HepG2 (cell line): Measurements from ENCODE around the gene AKAP8. TPM values are rescaled to one million over a fixed set of nuclear protein-coding genes. Genes with fewer than 3 reads are reported as not detected.

ENCODE experiments used
- ARNT2 ChIP-seq: sonication (generic); formaldehyde crosslinking; IDR thresholded peaks from 2 replicates; pipeline ENCODE4 v1.8.0; 2022; ENCODE audit warnings: mild to moderate bottlenecking, low read depth, missing genetic modification reagents, moderate library complexity
- ERF ChIP-seq: IDR thresholded peaks from 2 replicates; pipeline ENCODE4 v1.6.1; 2018; ENCODE audit warnings: missing biosample characterization, missing genetic modification reagents
- FOXK2 ChIP-seq: fragments of 450-650 bp; IDR thresholded peaks from 2 replicates; pipeline ENCODE4 v1.6.1; 2016
- GATAD1 ChIP-seq: IDR thresholded peaks from 2 replicates; pipeline ENCODE4 v1.6.1; 2016; ENCODE audit warnings: missing genetic modification reagents, missing compliant biosample characterization
- HNRNPK ChIP-seq: fragments of 200-400 bp; formaldehyde crosslinking; IDR thresholded peaks from 2 replicates; pipeline ENCODE4 v1.6.1; 2018; ENCODE audit warnings: low read length, low read depth, moderate library complexity, mild to moderate bottlenecking; ENCODE audit not compliant: poor library complexity, severe bottlenecking
- HOXA5 ChIP-seq: sonication (generic); formaldehyde crosslinking; IDR thresholded peaks from 2 replicates; pipeline ENCODE4 v1.4.0; 2020; ENCODE audit warnings: missing genetic modification reagents
- IRF1 ChIP-seq: sonication (generic); formaldehyde crosslinking; IDR thresholded peaks from 2 replicates; pipeline ENCODE4 v1.4.0; 2020; ENCODE audit warnings: low read depth, mild to moderate bottlenecking, missing genetic modification reagents
- KLF12 ChIP-seq: sonication (generic); formaldehyde crosslinking; IDR thresholded peaks from 2 replicates; pipeline ENCODE4 v1.4.0; 2020; ENCODE audit warnings: missing genetic modification reagents, borderline replicate concordance
- KMT2A ChIP-seq: sonication (generic); formaldehyde crosslinking; IDR thresholded peaks from 2 replicates; pipeline ENCODE4 v1.4.0; 2020; ENCODE audit warnings: missing genetic modification reagents
- KMT2B ChIP-seq: IDR thresholded peaks from 2 replicates; pipeline ENCODE4 v1.6.1; 2016; ENCODE audit warnings: missing genetic modification reagents, missing compliant biosample characterization
- MYC ChIP-seq: sonication (generic); formaldehyde crosslinking; IDR thresholded peaks from 2 replicates; pipeline ENCODE4 v1.9.0; 2021; ENCODE audit warnings: missing genetic modification reagents, borderline replicate concordance
- NFKB2 ChIP-seq: sonication (generic); formaldehyde crosslinking; IDR thresholded peaks from 2 replicates; pipeline ENCODE4 v1.4.0; 2020; ENCODE audit warnings: missing genetic modification reagents, borderline replicate concordance
- PHF8 ChIP-seq: sonication (generic); formaldehyde crosslinking; IDR thresholded peaks from 2 replicates; pipeline ENCODE4 v1.5.0; 2020; ENCODE audit warnings: missing genetic modification reagents
- POLR2AphosphoS5 ChIP-seq: IDR thresholded peaks from 2 replicates; pipeline ENCODE4 v1.6.1; 2012; ENCODE audit warnings: low read depth, low read length
- RBAK ChIP-seq: sonication (generic); formaldehyde crosslinking; IDR thresholded peaks from 2 replicates; pipeline ENCODE4 v1.5.1; 2020; ENCODE audit warnings: mild to moderate bottlenecking, missing genetic modification reagents
- RBFOX2 ChIP-seq: fragments of 200-400 bp; formaldehyde crosslinking; IDR thresholded peaks from 2 replicates; pipeline ENCODE4 v1.6.1; 2017; ENCODE audit warnings: low read depth, mild to moderate bottlenecking, low read length
- SAP130 ChIP-seq: IDR thresholded peaks from 2 replicates; pipeline ENCODE4 v1.6.1; 2016; ENCODE audit warnings: low read depth
- SP5 ChIP-seq: IDR thresholded peaks from 2 replicates; pipeline ENCODE4 v1.6.1; 2016; ENCODE audit warnings: low read depth, borderline replicate concordance
- SPEN ChIP-seq: sonication (generic); formaldehyde crosslinking; IDR thresholded peaks from 2 replicates; pipeline ENCODE4 v1.5.1; 2020; ENCODE audit warnings: low read depth, mild to moderate bottlenecking, missing genetic modification reagents
- TAF15 ChIP-seq: fragments of 200-400 bp; formaldehyde crosslinking; IDR thresholded peaks from one replicate; pipeline ENCODE4 v1.6.1; 2018; ENCODE audit warnings: mild to moderate bottlenecking, low read depth, low read length; ENCODE audit not compliant: poor library complexity, severe bottlenecking
- THYN1 ChIP-seq: sonication (generic); formaldehyde crosslinking; IDR thresholded peaks from 2 replicates; pipeline ENCODE4 v1.8.1; 2023; ENCODE audit warnings: low read depth, mild to moderate bottlenecking, moderate library complexity, missing genetic modification reagents, borderline replicate concordance
- ZNF460 ChIP-seq: sonication (generic); formaldehyde crosslinking; IDR thresholded peaks from 2 replicates; pipeline ENCODE4 v1.5.1; 2020; ENCODE audit warnings: missing genetic modification reagents, mild to moderate bottlenecking, borderline replicate concordance
- ZNF550 ChIP-seq: sonication (generic); formaldehyde crosslinking; IDR thresholded peaks from 2 replicates; pipeline ENCODE4 v1.4.0; 2020; ENCODE audit warnings: mild to moderate bottlenecking, missing genetic modification reagents, borderline replicate concordance
- ZNF567 ChIP-seq: sonication (generic); formaldehyde crosslinking; IDR thresholded peaks from 2 replicates; pipeline ENCODE4 v1.8.1; 2023; ENCODE audit warnings: mild to moderate bottlenecking, missing genetic modification reagents, borderline replicate concordance
- ZNF790 ChIP-seq: sonication (generic); formaldehyde crosslinking; IDR thresholded peaks from 2 replicates; pipeline ENCODE4 v1.8.0; 2022; ENCODE audit warnings: missing genetic modification reagents, mild to moderate bottlenecking, borderline replicate concordance
- polyA plus RNA-seq, 8 experiments: library from polyadenylated mRNA; depleted of rRNA in 3 of 8; stranded (reverse) in 7 of 8; unstranded in 1 of 8; fragments of >200 nt; fragmentation: Illumina TruSeq in 4 of 8; extraction: Trizol in 4 of 8; gene quantifications; 2 replicates each; pipeline versions ENCODE4 v1.2.1 to v1.2.3, GENCODE V29; 2011 to 2016; ENCODE audit warnings: low read depth in 4 of 8, missing spikeins in 1 of 8, mixed read lengths in 1 of 8; ENCODE audit not compliant: insufficient read depth in 1 of 8
- total RNA-seq, 5 experiments: library from RNA; depleted of rRNA; stranded (reverse); fragments of >200 nt; fragmentation: Illumina TruSeq; extraction: Trizol; gene quantifications; 2 replicates each; pipeline ENCODE4 v1.2.3, GENCODE V29; 2016; ENCODE audit warnings: low read depth in 1 of 5
- TF ChIP-seq, protein P1 (sequence below): sonication (generic); formaldehyde crosslinking; IDR thresholded peaks from 2 replicates; pipeline ENCODE4 v1.4.0; 2020; ENCODE audit warnings: low read depth, mild to moderate bottlenecking, missing genetic modification reagents

AKAP8 gene
- total and polyA plus RNA-seq, 2 of the 13 experiments (the other 11 are each of a cell fraction or from before 2014, with no cell fraction given) = 15.9 to 22.1 TPM

DNA sequence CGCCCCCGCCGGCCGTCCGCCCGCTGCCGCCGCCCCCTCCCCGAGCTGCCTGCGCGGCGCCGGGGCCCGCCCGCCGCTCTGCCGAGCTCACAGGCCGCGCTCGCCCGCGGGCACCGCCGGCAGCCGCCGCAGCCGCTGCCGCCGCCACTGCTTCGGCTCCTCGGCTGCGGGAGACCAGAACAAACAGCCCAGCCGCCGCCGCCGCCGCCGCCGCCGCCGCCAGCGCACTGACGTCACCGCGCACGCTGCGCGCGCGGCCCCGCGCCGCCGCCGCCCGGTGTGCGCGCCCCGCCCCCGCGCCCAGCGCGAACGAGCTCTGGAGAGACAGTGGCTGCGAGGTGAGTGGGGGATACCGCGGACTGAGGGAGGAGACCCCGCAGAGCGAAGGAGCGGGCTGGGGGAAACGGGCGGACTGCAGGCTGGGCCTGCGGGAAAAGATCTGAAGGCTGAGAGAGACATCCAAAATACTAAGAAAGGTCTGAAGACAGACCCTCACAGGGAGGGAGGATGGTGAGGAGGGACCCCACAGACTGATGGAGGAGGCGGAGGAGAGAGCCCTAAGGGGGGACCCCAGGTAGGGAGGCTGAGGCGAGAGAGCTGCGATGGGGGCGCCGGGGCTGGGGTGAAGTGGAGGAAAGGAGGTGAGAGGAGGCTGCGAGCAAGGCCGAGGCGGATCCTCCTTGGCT lies 47.1 kb downstream of the AKAP8 start, which contains the start of gene BRD4 (continued):
- TF ChIP-seq, protein P1, sequence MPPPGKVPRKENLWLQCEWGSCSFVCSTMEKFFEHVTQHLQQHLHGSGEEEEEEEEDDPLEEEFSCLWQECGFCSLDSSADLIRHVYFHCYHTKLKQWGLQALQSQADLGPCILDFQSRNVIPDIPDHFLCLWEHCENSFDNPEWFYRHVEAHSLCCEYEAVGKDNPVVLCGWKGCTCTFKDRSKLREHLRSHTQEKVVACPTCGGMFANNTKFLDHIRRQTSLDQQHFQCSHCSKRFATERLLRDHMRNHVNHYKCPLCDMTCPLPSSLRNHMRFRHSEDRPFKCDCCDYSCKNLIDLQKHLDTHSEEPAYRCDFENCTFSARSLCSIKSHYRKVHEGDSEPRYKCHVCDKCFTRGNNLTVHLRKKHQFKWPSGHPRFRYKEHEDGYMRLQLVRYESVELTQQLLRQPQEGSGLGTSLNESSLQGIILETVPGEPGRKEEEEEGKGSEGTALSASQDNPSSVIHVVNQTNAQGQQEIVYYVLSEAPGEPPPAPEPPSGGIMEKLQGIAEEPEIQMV (CRISPR knock-in tag) = no peak
- TF ChIP-seq KMT2A (CRISPR knock-in tag) (0 out of 2 replicates have a peak, but pooled peaks have one; percentile 33), TAF15 (no peak), NFKB2 (CRISPR knock-in tag) (no peak), SP5 (CRISPR knock-in tag) (0 out of 2 replicates have a peak, but pooled peaks have one; percentile 8), ZNF460 (no peak), ERF (CRISPR knock-in tag) (0 out of 2 replicates have a peak, but pooled peaks have one; percentile 39), POLR2AphosphoS5 (peak; percentile 43; the same call in 1 of the 2 replicates), KLF12 (CRISPR knock-in tag) (no peak), RBAK (no peak), MYC (CRISPR knock-in tag) (no peak), HNRNPK (no peak), GATAD1 (CRISPR knock-in tag) (0 out of 2 replicates have a peak, but pooled peaks have one; percentile 27), ZNF567 (CRISPR knock-in tag) (no peak), ZNF550 (CRISPR knock-in tag) (no peak), RBFOX2 (peak; percentile 20; the same call in 1 of the 2 replicates), SPEN (no peak), THYN1 (CRISPR knock-in tag) (no peak), KMT2B (CRISPR knock-in tag) (peak; percentile 40; the same call in 1 of the 2 replicates), ARNT2 (CRISPR knock-in tag) (0 out of 2 replicates have a peak, but pooled peaks have one; percentile 23), HOXA5 (CRISPR knock-in tag) (0 out of 2 replicates have a peak, but pooled peaks have one; percentile 26), IRF1 (no peak), FOXK2 (no peak), ZNF790 (CRISPR knock-in tag) (no peak), PHF8 (CRISPR knock-in tag) (peak; percentile 76), SAP130 (CRISPR knock-in tag) (peak; percentile 31; the same call in 1 of the 2 replicates)
